ENCODE measurements around the gene PACRGL. TPM values are rescaled to one million over a fixed set of nuclear protein-coding genes. Genes with fewer than 3 reads are reported as not detected.
"Not testable (repeated sequence)": the region's sequence is repeated elsewhere in the genome, so short reads cannot be mapped to it uniquely, and the experiment has no call there.

PACRGL gene
- polyA plus RNA-seq, 1 experiment, result 6.6 TPM

DNA sequence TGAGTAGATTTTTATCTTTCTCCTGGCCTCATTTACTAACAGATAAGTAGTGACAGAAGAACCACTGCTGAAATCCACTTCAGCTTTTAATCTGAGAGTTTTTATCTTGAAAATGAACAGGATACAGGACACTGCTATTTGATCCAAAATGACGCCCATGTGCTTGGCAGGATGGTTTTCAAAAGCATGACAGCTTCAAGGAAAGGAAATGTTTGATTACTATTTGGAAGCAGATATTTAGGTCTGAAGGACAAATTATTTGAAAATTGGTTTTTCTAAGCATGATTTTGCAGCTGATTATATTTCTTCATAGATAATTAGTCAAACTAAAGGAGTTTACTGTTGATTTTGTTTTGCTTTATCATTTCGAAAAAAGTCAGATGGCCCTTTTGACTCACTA is 11.1 kb downstream of the PACRGL start:
- Histone ChIP-seq H3K36me3 (ENCODE audit: control insufficient read depth, insufficient read depth, low read length) (peaks cover 1% of the 10 kb centered on the region; the same call in 1 of the 2 replicates), H3K4me3 (ENCODE audit: low read depth, low read length) (no peak overlapping the region), H3K27me3 (ENCODE audit: control insufficient read depth, insufficient read depth, low read length) (no peaks in the 10 kb centered on the region)
- TF ChIP-seq, protein P1, sequence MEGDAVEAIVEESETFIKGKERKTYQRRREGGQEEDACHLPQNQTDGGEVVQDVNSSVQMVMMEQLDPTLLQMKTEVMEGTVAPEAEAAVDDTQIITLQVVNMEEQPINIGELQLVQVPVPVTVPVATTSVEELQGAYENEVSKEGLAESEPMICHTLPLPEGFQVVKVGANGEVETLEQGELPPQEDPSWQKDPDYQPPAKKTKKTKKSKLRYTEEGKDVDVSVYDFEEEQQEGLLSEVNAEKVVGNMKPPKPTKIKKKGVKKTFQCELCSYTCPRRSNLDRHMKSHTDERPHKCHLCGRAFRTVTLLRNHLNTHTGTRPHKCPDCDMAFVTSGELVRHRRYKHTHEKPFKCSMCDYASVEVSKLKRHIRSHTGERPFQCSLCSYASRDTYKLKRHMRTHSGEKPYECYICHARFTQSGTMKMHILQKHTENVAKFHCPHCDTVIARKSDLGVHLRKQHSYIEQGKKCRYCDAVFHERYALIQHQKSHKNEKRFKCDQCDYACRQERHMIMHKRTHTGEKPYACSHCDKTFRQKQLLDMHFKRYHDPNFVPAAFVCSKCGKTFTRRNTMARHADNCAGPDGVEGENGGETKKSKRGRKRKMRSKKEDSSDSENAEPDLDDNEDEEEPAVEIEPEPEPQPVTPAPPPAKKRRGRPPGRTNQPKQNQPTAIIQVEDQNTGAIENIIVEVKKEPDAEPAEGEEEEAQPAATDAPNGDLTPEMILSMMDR (IDR thresholded peaks at IDR 0.05; ENCODE audit: insufficient read depth, low read depth, low read length), result no peak
- POLR2A ChIA-PET, result no interaction called here
- CTCF ChIA-PET, result no interaction called here
- DNase-seq (ENCODE audit: low read depth), result no peak

DNA sequence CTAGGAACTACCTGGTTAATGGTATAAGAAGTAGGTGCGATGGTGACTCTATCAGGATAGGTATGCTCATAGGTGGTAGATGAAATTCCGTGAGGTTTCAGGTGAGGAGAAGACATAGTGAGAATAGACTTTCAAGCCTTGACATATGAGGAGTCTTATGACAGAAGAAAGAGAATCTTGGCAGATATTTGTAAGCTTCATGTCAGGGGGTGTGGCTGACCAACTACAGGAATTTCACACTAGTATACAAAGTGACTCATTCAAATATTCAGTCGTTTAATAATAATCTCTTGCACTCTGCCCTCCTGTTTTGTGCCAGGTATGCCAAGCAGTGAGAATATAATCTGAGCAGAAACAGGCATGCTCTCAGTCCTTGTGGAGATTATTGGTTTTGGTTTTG is 22.8 kb downstream of the PACRGL start:
- no peaks in the 10 kb centered on the region for H3K27me3 ChIP-seq (ENCODE audit: control insufficient read depth, insufficient read depth, low read length)
- H3K4me3 ChIP-seq (ENCODE audit: low read depth, low read length), result no peak overlapping the region
- DNase-seq (ENCODE audit: low read depth), result no peak
- TF ChIP-seq, protein P1 (IDR thresholded peaks at IDR 0.05; ENCODE audit: insufficient read depth, low read depth, low read length), result no peak
- no peaks in the 10 kb centered on the region; the same call in 1 of the 2 replicates for H3K36me3 ChIP-seq (ENCODE audit: control insufficient read depth, insufficient read depth, low read length)
- ChIA-PET CTCF (interaction anchor here (1.4 kb wide), 1 partner anchor 50 kb away, joined by 4 read pairs; no protein-coding TSS in a partner anchor), POLR2A (no interaction called here)

DNA sequence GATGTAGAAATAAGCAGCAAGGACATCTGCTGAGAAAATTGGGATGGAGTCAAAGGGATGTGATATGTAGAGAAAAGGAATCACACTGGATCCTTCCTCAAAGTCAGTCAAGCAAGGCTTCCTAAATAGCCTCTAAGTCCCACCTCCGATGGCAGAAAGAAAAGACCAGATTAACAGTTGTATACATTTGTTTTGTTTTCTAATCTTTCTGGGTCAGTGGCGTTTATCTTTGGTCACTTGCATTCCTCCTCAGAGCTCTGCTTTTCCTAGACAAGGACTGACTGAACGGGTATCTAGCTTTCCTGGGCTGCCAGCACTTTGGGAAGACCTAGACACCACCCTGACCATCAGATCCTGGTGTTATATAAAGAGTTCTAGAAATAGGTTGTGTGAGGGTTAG is 23.2 kb downstream of the PACRGL start:
- H3K27me3 ChIP-seq (ENCODE audit: control insufficient read depth, insufficient read depth, low read length), result no peaks in the 10 kb centered on the region
- CTCF ChIA-PET, result interaction anchor here (1.4 kb wide), 1 partner anchor 50 kb away, joined by 4 read pairs; no protein-coding TSS in a partner anchor
- TF ChIP-seq, protein P1 (IDR thresholded peaks at IDR 0.05; ENCODE audit: insufficient read depth, low read depth, low read length), result no peak
- H3K4me3 ChIP-seq (ENCODE audit: low read depth, low read length), result no peak overlapping the region
- no peaks in the 10 kb centered on the region; the same call in 1 of the 2 replicates for H3K36me3 ChIP-seq (ENCODE audit: control insufficient read depth, insufficient read depth, low read length)
- DNase-seq (ENCODE audit: low read depth), result no peak
- POLR2A ChIA-PET, result no interaction called here

DNA sequence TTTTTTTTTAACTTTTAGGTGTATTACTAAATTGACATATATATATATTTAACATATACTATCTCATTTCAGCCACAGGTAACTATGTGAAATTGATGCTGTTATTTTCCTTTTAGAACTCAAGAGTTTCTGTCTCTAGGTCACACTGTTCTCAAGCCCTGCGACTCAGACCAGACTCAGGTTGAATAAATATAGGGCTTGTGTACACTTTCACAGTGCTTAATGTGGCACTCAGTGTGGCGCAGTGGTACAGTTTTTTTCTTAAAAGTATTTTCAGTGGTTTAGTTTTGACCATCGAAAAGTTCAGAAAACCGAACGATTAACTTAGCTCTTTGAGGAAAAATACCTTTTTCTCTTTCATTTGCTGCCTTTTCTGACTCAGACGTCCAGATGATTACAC is 24.7 kb downstream of the PACRGL start:
- TF ChIP-seq, protein P1 (IDR thresholded peaks at IDR 0.05; ENCODE audit: insufficient read depth, low read depth, low read length), result no peak

DNA sequence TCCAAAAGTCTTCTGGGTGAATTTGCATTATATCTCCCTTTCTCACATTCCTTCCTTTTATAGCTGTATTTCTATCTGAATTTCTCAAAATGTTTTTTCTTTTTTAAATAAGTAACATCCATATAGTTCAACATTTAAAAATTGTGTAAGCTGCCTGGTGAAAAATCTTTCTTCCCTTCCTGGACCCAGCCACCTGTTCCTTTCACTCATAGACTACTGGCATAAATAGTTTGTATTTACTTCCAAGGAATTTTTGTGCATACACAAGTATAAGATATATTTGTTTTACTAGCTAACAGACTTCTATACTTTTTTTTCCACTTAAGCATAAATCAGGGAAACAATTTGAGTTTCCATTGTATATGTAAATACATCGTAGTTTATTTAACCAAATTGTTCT is 35.7 kb downstream of the PACRGL start:
- POLR2A ChIA-PET, result no interaction called here
- H3K27me3 ChIP-seq (ENCODE audit: control insufficient read depth, insufficient read depth, low read length), result no peaks in the 10 kb centered on the region
- CTCF ChIA-PET, result no interaction called here
- H3K4me3 ChIP-seq (ENCODE audit: low read depth, low read length), result no peak overlapping the region
- H3K36me3 ChIP-seq (ENCODE audit: control insufficient read depth, insufficient read depth, low read length), result no peaks in the 10 kb centered on the region
- no peak for DNase-seq (ENCODE audit: low read depth)
- TF ChIP-seq, protein P1 (IDR thresholded peaks at IDR 0.05; ENCODE audit: insufficient read depth, low read depth, low read length), result no peak

More for the DNA sequence above, 24.7 kb downstream of the PACRGL start:
- POLR2A ChIA-PET, result no interaction called here
- no peak overlapping the region for H3K4me3 ChIP-seq (ENCODE audit: low read depth, low read length)
- H3K27me3 ChIP-seq (ENCODE audit: control insufficient read depth, insufficient read depth, low read length), result no peaks in the 10 kb centered on the region
- DNase-seq (ENCODE audit: low read depth), result no peak
- no peaks in the 10 kb centered on the region; the same call in 1 of the 2 replicates for H3K36me3 ChIP-seq (ENCODE audit: control insufficient read depth, insufficient read depth, low read length)
- CTCF ChIA-PET, result interaction anchor here (0.6 to 1.6 kb wide), 2 partner anchors 48 to 211 kb away, joined by 3 to 4 read pairs; no protein-coding TSS in a partner anchor

DNA sequence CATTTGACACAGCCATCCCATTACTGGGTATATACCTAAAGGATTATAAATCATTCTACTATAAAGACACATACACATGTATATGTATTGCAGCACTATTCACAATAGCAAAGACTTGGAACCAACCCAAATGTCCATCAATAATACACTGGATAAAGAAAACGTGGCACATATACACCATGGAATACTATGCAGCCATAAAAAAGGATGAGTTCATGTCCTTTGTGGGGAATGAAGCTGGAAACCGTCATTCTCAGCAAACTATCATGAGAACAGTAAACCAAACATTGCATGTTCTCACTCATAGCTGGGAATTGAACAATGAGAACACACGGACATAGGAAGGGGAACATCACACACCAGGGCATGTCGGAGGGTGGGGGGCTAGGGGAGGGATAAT is 45.7 kb downstream of the PACRGL start:
- CTCF ChIA-PET; DNase-seq (ENCODE audit: low read depth); H3K36me3 ChIP-seq (ENCODE audit: control insufficient read depth, insufficient read depth, low read length); H3K4me3 ChIP-seq (ENCODE audit: low read depth, low read length); POLR2A ChIA-PET; H3K27me3 ChIP-seq (ENCODE audit: control insufficient read depth, insufficient read depth, low read length): not testable (repeated sequence)

Data from BJ (cell line).